Type B pancreatic cell (in vitro differentiated cells): Measurements from ENCODE around the gene CFAP73. TPM values are rescaled to one million over a fixed set of nuclear protein-coding genes. Genes with fewer than 3 reads are reported as not detected.

ENCODE experiments used
- DNase-seq: peaks from one replicate; pipeline ENCODE4 v3.0.0; 2021; ENCODE audit warnings: mixed read lengths; ENCODE audit not compliant: unreplicated experiment; ENCODE audit errors: extremely low spot score
- H3K27ac Mint-ChIP-seq: 2 replicates; pipeline ENCODE4 v1.8.0; 2021; ENCODE audit warnings: mild to moderate bottlenecking, mixed read lengths
- H3K27me3 Mint-ChIP-seq: 2 replicates; pipeline ENCODE4 v1.8.0; 2021; ENCODE audit warnings: mixed read lengths
- H3K36me3 Mint-ChIP-seq: 2 replicates; pipeline ENCODE4 v1.8.0; 2021; ENCODE audit warnings: mixed read lengths
- H3K4me1 Mint-ChIP-seq: one replicate; pipeline ENCODE4 v1.8.0; 2021; ENCODE audit warnings: mixed read lengths; ENCODE audit not compliant: unreplicated experiment
- H3K4me3 Mint-ChIP-seq: 2 replicates; pipeline ENCODE4 v1.8.0; 2021; ENCODE audit warnings: mild to moderate bottlenecking, mixed read lengths
- H3K9me3 Mint-ChIP-seq: 2 replicates; pipeline ENCODE4 v1.8.0; 2021; ENCODE audit warnings: mixed read lengths
- total RNA-seq: library from RNA; stranded (reverse); gene quantifications from 2 replicates; pipeline ENCODE4 v1.2.1, GENCODE V29; 2021; ENCODE audit warnings: low replicate concordance
- TF ChIP-seq, protein P1 (sequence below): fragments of 200-600 bp; sonication (generic); conservative IDR thresholded peaks from 2 replicates; pipeline ENCODE4 v1.5.0; 2021; ENCODE audit warnings: antibody characterized with exemption, mild to moderate bottlenecking

CFAP73 gene
- total RNA-seq, 1 donor from 2014 or later, result 0.27 TPM

DNA sequence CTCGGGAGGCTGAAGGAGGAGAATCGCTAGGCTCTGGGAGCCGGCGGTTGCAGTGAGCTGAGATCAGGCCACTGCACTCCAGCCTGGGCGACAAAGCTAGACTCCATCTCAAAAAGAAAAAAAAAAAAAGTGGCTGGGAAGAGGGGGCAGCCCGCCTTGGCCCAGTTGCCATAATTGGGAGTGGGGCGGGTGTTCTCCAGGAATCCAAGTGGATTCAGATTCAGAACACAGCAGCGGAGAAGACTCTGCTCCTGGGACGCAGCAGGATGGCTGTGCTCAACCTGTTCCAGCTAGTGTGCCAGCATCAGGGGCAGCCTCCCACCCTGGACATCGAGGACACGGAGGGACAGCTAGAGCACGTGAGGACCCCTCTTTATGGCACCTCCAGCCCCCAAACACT lies 5.5 kb downstream of the CFAP73 start:
- Mint-ChIP-seq H3K4me3 (no peak overlapping the region), H3K27me3 (peaks cover 46% of the 10 kb centered on the region), H3K36me3 (peaks cover 15% of the 10 kb centered on the region), H3K9me3 (no peaks in the 10 kb centered on the region), H3K4me1 (peaks cover 13% of the 10 kb centered on the region), H3K27ac (no peak overlapping the region)
- TF ChIP-seq, protein P1, sequence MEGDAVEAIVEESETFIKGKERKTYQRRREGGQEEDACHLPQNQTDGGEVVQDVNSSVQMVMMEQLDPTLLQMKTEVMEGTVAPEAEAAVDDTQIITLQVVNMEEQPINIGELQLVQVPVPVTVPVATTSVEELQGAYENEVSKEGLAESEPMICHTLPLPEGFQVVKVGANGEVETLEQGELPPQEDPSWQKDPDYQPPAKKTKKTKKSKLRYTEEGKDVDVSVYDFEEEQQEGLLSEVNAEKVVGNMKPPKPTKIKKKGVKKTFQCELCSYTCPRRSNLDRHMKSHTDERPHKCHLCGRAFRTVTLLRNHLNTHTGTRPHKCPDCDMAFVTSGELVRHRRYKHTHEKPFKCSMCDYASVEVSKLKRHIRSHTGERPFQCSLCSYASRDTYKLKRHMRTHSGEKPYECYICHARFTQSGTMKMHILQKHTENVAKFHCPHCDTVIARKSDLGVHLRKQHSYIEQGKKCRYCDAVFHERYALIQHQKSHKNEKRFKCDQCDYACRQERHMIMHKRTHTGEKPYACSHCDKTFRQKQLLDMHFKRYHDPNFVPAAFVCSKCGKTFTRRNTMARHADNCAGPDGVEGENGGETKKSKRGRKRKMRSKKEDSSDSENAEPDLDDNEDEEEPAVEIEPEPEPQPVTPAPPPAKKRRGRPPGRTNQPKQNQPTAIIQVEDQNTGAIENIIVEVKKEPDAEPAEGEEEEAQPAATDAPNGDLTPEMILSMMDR, result no peak
- DNase-seq, result no peak

DNA sequence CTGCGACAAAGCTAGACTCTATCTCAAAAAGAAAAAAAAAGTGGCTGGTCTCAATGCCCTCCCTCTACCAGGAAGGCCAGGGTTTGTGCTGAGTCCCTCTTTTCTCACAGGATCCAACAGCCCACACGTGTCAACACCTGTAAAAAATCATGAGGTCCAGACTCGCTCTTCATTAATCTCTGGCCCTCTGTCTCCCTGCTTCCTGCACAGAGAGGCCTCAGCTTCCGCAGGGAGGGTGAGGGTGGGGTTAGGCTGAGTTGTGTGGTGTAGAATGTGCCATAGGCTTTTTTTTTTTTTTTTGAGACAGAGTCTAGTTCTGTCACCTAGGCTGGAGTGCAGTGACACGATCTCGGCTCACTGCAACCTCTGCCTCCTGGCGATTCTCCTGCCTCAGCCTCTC lies 6.1 kb downstream of the CFAP73 start:
- H3K27ac Mint-ChIP-seq, result no peak overlapping the region

DNA sequence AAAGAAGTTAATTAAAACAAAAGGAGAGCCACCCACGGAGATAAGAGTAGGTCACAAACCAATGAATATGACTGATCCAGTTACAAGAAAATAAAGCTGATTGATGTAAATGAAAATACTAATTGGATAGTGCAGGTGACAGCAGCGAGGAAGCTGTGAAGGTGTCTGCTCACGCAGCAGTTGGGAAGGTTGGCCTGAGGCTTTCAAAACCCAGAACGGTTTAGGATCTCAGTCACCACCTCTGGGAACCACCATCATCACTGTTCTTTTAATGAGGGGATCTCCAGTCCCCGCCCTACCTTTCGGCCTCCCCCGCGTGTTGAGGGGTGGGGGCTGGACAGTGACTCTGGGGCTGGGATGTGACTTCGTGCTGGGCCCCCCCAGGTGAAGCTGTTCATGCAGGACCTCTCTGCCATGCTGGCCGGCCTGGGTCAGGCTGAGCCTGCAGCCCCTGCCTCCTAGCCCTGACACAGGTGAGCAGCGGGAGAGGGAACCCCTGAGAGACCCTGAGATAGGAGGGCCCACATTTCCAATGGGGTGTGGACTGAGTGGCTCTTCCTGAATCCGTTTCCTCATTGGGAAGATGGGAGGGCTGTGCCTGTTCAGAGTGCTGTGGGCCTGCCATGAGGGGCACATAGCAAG lies 7.8 kb downstream of the CFAP73 start:
- peaks cover 11% of the 10 kb centered on the region for H3K4me1 Mint-ChIP-seq
- no peak for DNase-seq
- no peaks in the 10 kb centered on the region for H3K9me3 Mint-ChIP-seq
- peaks cover 40% of the 10 kb centered on the region for H3K27me3 Mint-ChIP-seq
- H3K4me3 Mint-ChIP-seq, result no peak overlapping the region
- peaks cover 19% of the 10 kb centered on the region for H3K36me3 Mint-ChIP-seq
- TF ChIP-seq, protein P1, result no peak
- no peak overlapping the region for H3K27ac Mint-ChIP-seq

More for the DNA sequence above, 6.1 kb downstream of the CFAP73 start:
- Mint-ChIP-seq H3K36me3 (peaks cover 19% of the 10 kb centered on the region), H3K4me3 (peak overlapping the region; percentile 20), H3K4me1 (peaks cover 8% of the 10 kb centered on the region), H3K27me3 (peaks cover 46% of the 10 kb centered on the region), H3K9me3 (no peaks in the 10 kb centered on the region)
- TF ChIP-seq, protein P1, result no peak
- DNase-seq, result no peak

DNA sequence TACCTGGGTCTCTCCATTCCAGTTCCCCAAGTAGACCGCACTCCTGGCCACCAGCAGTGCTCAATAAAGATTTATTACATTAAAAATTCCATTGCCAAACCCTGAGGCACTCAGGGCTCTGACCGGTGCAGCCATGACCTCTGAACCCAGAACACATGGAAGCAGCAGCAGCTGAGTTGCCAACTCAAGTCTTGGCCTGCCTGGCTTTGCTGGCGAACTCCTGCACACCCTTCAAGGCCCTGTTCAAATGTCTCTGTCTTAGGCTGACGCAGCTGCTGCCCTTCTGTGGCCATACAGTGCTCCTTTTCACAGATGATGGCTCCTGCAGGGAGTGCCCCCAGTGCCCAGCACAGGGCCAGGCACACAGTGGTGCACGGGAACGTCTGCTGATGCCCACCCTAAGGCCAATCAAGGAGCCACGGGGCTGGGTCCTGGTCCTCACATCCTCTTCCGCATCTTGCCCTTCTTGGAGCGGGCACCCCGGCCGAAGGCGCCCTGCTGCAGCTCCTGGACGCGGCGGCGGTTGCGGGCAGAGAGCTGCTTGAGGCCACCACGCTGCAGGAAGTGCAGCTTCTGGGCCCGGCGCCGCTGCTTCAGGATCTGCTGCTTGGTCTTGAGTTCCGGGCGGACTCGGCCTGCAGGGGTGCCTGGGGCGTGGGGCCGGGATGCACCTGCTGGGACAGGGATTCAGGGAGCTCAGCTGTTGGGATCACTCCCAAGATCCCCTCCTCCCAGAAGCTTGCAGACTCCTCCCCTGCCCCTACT lies 9.1 kb downstream of the CFAP73 start:
- no peak overlapping the region for H3K27ac Mint-ChIP-seq
- peaks cover 19% of the 10 kb centered on the region for H3K36me3 Mint-ChIP-seq
- no peak overlapping the region for H3K4me3 Mint-ChIP-seq
- H3K4me1 Mint-ChIP-seq, result peaks cover 11% of the 10 kb centered on the region
- DNase-seq, result no peak
- TF ChIP-seq, protein P1, result no peak
- no peaks in the 10 kb centered on the region for H3K9me3 Mint-ChIP-seq
- peaks cover 27% of the 10 kb centered on the region for H3K27me3 Mint-ChIP-seq

DNA sequence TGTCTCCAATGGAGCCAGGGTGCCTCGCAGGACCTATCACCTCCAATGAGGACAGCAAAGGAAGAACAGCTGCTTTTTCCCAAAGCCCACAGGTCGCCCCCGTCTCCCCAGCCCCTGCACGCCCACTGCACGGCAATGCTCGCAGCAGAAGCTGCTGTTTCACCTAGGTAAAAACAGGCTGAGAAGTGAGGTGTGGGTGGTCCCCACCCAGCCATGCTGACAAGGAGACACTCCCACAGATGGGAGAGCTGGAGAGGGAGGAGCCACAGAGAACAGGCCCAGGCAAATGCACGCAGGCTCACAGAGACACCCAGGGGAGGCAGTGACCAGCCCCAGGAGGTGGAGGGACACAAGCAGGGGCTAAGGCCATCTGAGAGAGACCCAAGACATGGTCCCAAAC lies 10.4 kb downstream of the CFAP73 start:
- H3K36me3 Mint-ChIP-seq, result peaks cover 19% of the 10 kb centered on the region

More for the DNA sequence above, 10.4 kb downstream of the CFAP73 start:
- Mint-ChIP-seq H3K27ac (peak overlapping the region; percentile 9), H3K9me3 (no peaks in the 10 kb centered on the region), H3K4me3 (peak overlapping the region; percentile 11), H3K4me1 (peaks cover 11% of the 10 kb centered on the region), H3K27me3 (peaks cover 19% of the 10 kb centered on the region)
- TF ChIP-seq, protein P1, result no peak
- no peak for DNase-seq
